Fibroblast of lung (primary cell): ENCODE data around the gene NME8. TPM values are rescaled to one million over a fixed set of nuclear protein-coding genes. Genes with fewer than 3 reads are reported as not detected.
A peak's percentile ranks its signal among the peaks of the same experiment; 100 is the strongest.

Experiments used
- DNase-seq, 2 donors: peaks; one replicate each; pipeline versions ENCODE4 v3.0.0 to v3.0.0-alpha.2; 2010; ENCODE audit warnings: low read depth in 2 of 2
- H2AFZ ChIP-seq: 2 replicates; pipeline ENCODE4 v1.5.1; 2012; ENCODE audit warnings: low read length, control low read depth, inconsistent platforms
- H3K27ac ChIP-seq: 2 replicates; pipeline ENCODE4 v1.5.1; 2011; ENCODE audit warnings: low read length, control low read depth; ENCODE audit not compliant: insufficient read depth
- H3K27me3 ChIP-seq: 2 replicates; pipeline ENCODE4 v1.5.1; 2011; ENCODE audit warnings: mild to moderate bottlenecking, low read length; ENCODE audit not compliant: control insufficient read depth, insufficient read depth
- H3K36me3 ChIP-seq: 2 replicates; pipeline ENCODE4 v1.5.1; 2011; ENCODE audit warnings: low read length; ENCODE audit not compliant: control insufficient read depth, insufficient read depth
- H3K4me1 ChIP-seq: 2 replicates; pipeline ENCODE4 v1.5.1; 2011; ENCODE audit warnings: low read length; ENCODE audit not compliant: control insufficient read depth, insufficient read depth; ENCODE audit errors: extremely low read depth
- H3K4me2 ChIP-seq: 2 replicates; pipeline ENCODE4 v1.5.1; 2011; ENCODE audit warnings: low read length, control low read depth; ENCODE audit not compliant: insufficient read depth; ENCODE audit errors: extremely low read depth
- H3K4me3 ChIP-seq, 4 experiments: fragments of 200-600 bp in 1 of 4; sonication (generic) in 1 of 4; replicated peaks in 1 of 4; 2 replicates each; pipeline ENCODE4 v1.5.1; 2011 to 2016; ENCODE audit warnings: low read length in 4 of 4, low read depth in 3 of 4, mild to moderate bottlenecking in 3 of 4, control low read depth in 2 of 4, inconsistent platforms in 1 of 4, mixed read lengths in 1 of 4; ENCODE audit not compliant: insufficient read depth in 1 of 4; ENCODE audit errors: control extremely low read depth in 1 of 4
- H3K79me2 ChIP-seq: 2 replicates; pipeline ENCODE4 v1.5.1; 2012; ENCODE audit warnings: mild to moderate bottlenecking, low read length, inconsistent platforms; ENCODE audit not compliant: control insufficient read depth, insufficient read depth
- H3K9ac ChIP-seq: 2 replicates; pipeline ENCODE4 v1.5.1; 2011; ENCODE audit warnings: mild to moderate bottlenecking, low read length, control low read depth; ENCODE audit not compliant: insufficient read depth
- H3K9me3 ChIP-seq: 2 replicates; pipeline ENCODE4 v1.5.1; 2012; ENCODE audit warnings: low read depth, low read length; ENCODE audit not compliant: control insufficient read depth, insufficient read depth
- H4K20me1 ChIP-seq: 2 replicates; pipeline ENCODE4 v1.5.1; 2011; ENCODE audit warnings: low read length; ENCODE audit not compliant: control insufficient read depth, insufficient read depth; ENCODE audit errors: extremely low read depth
- EZH2 ChIP-seq: IDR thresholded peaks from 2 replicates; pipeline ENCODE4 v1.5.1; 2012; ENCODE audit warnings: low read length, control low read depth, mild to moderate bottlenecking; ENCODE audit errors: missing control alignments
- polyA plus RNA-seq, 2 donors: library from polyadenylated mRNA; depleted of rRNA in 1 of 2; stranded (reverse) in 1 of 2; unstranded in 1 of 2; fragments of >200 nt; gene quantifications; 2 replicates each; pipeline ENCODE4 v1.2.1, GENCODE V29; 2011 to 2012; ENCODE audit warnings: missing spikeins in 1 of 2
- total RNA-seq: library from RNA; depleted of rRNA; stranded (reverse); fragments of >200 nt; gene quantifications from 2 replicates; pipeline ENCODE4 v1.2.1, GENCODE V29; 2014
- TF ChIP-seq, protein P1 (sequence below), 2 donors: IDR thresholded peaks in 1 of 2; conservative IDR thresholded peaks in 1 of 2; 1 replicate in 1 of 2; 2 replicates in 1 of 2; pipeline ENCODE4 v1.5.1; 2011 to 2012; ENCODE audit warnings: low read length in 2 of 2, control low read depth in 1 of 2, inconsistent platforms in 1 of 2, low read depth in 1 of 2, mild to moderate bottlenecking in 1 of 2

The NME8 gene
- total and polyA plus RNA-seq, 2 donors (not counting 1 experiment from before 2014, with no cell fraction given) = not detected

DNA sequence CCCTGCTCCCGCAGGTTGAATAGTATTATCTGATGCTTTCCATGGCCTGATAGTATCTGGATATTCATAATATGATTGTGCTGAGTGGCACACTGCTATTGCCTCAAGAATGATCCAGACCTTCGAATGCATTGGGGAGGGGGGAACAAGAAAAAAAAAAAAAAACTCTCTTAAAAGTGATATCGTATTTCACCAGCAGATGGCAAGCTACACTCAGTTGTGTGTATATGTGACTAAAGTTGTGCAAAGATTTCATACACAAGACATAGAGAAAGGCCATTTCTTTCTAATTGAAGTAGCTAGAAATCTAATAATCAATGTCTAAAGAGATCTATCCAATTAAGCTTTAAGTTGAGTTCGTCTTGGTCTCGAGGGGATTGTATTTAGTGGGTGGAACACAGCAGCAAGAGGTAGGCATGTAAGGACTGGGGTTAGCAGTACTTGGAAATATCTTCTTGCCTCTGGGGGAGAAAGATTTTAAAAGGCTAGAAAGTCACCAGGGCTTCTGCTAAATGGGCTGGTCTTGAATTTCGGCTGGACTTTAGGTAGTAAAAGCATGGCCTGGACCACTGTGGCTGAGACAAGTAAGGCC lies 52.9 kb downstream of the NME8 start:
- no peaks in the 10 kb centered on the region for H3K9me3 ChIP-seq
- peaks cover 10% of the 10 kb centered on the region for H3K4me1 ChIP-seq
- DNase-seq = peak; percentile 59 to 65
- H4K20me1 ChIP-seq = no peaks in the 10 kb centered on the region
- H2AFZ ChIP-seq = no peak overlapping the region
- no peak overlapping the region for H3K4me2 ChIP-seq
- no peaks in the 10 kb centered on the region for H3K36me3 ChIP-seq
- no peak overlapping the region for H3K9ac ChIP-seq
- no peak overlapping the region for H3K27ac ChIP-seq
- no peaks in the 10 kb centered on the region for H3K79me2 ChIP-seq
- TF ChIP-seq, protein P1, sequence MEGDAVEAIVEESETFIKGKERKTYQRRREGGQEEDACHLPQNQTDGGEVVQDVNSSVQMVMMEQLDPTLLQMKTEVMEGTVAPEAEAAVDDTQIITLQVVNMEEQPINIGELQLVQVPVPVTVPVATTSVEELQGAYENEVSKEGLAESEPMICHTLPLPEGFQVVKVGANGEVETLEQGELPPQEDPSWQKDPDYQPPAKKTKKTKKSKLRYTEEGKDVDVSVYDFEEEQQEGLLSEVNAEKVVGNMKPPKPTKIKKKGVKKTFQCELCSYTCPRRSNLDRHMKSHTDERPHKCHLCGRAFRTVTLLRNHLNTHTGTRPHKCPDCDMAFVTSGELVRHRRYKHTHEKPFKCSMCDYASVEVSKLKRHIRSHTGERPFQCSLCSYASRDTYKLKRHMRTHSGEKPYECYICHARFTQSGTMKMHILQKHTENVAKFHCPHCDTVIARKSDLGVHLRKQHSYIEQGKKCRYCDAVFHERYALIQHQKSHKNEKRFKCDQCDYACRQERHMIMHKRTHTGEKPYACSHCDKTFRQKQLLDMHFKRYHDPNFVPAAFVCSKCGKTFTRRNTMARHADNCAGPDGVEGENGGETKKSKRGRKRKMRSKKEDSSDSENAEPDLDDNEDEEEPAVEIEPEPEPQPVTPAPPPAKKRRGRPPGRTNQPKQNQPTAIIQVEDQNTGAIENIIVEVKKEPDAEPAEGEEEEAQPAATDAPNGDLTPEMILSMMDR (conservative IDR thresholded peaks at IDR 0.05 in 1 of 2, IDR thresholded peaks at IDR 0.05 in 1 of 2; ENCODE audit: low read depth in 1 of 2, low read length in 2 of 2) = peak; percentile 35 to 60
- TF ChIP-seq EZH2 = no peak
- H3K4me3 ChIP-seq = no peak overlapping the region
- no peaks in the 10 kb centered on the region for H3K27me3 ChIP-seq

GRCh38 chr7:37901890-37902524 lies 53.6 kb downstream of the NME8 start:
- TF ChIP-seq, protein P1 (conservative IDR thresholded peaks at IDR 0.05 in 1 of 2, IDR thresholded peaks at IDR 0.05 in 1 of 2; ENCODE audit: low read depth in 1 of 2, low read length in 2 of 2) = no peak
- no peak for TF ChIP-seq EZH2
- DNase-seq = peak; percentile 36 to 85
- Histone ChIP-seq H4K20me1 (no peaks in the 10 kb centered on the region), H2AFZ (no peak overlapping the region), H3K9me3 (no peaks in the 10 kb centered on the region), H3K27ac (no peak overlapping the region), H3K36me3 (no peaks in the 10 kb centered on the region), H3K79me2 (no peaks in the 10 kb centered on the region), H3K4me2 (no peak overlapping the region), H3K27me3 (no peaks in the 10 kb centered on the region), H3K4me3 (no peak overlapping the region), H3K9ac (no peak overlapping the region), H3K4me1 (peaks cover 10% of the 10 kb centered on the region)

GRCh38 chr7:37908221-37908788 lies 59.9 kb downstream of the NME8 start:
- H3K4me3 ChIP-seq = no peak overlapping the region
- no peak overlapping the region for H3K27ac ChIP-seq
- no peak for TF ChIP-seq EZH2
- TF ChIP-seq, protein P1 (conservative IDR thresholded peaks at IDR 0.05 in 1 of 2, IDR thresholded peaks at IDR 0.05 in 1 of 2; ENCODE audit: low read depth in 1 of 2, low read length in 2 of 2) = no peak
- peak; percentile 52 to 99 for DNase-seq
- no peaks in the 10 kb centered on the region for H3K36me3 ChIP-seq
- H3K9ac ChIP-seq = no peak overlapping the region
- no peak overlapping the region for H3K4me2 ChIP-seq
- H3K4me1 ChIP-seq = peaks cover 2% of the 10 kb centered on the region
- H3K9me3 ChIP-seq = no peaks in the 10 kb centered on the region
- H4K20me1 ChIP-seq = no peaks in the 10 kb centered on the region
- no peaks in the 10 kb centered on the region for H3K79me2 ChIP-seq
- no peaks in the 10 kb centered on the region for H3K27me3 ChIP-seq
- no peak overlapping the region for H2AFZ ChIP-seq
